ENCODE data around the gene NARS2. TPM values are rescaled to one million over a fixed set of nuclear protein-coding genes. Genes with fewer than 3 reads are reported as not detected.
"Not testable (repeated sequence)": the region's sequence is repeated elsewhere in the genome, so short reads cannot be mapped to it uniquely, and the experiment has no call there.

NARS2 gene
- total RNA-seq, 1 experiment from 2014 or later, result 33.2 TPM

- DNase-seq (ENCODE audit: extremely low read depth, low read depth), result no peak
Observed at GRCh38 chr11:78493413-78493975, 81.2 kb downstream of the NARS2 start.

GRCh38 chr11:78492973-78493372 lies 81.7 kb downstream of the NARS2 start:
- DNase-seq (ENCODE audit: extremely low read depth, low read depth), result no peak

- DNase-seq (ENCODE audit: extremely low read depth, low read depth), result no peak
Observed at GRCh38 chr11:78489184-78489583, 85.5 kb downstream of the NARS2 start.

- no peak for DNase-seq (ENCODE audit: extremely low read depth, low read depth)
Observed at GRCh38 chr11:78478536-78478935, 96.1 kb downstream of the NARS2 start.

GRCh38 chr11:78476066-78476465 lies 98.6 kb downstream of the NARS2 start:
- no peak for DNase-seq (ENCODE audit: extremely low read depth, low read depth)

GRCh38 chr11:78474451-78474850 lies 100.2 kb downstream of the NARS2 start:
- DNase-seq (ENCODE audit: extremely low read depth, low read depth), result no peak

GRCh38 chr11:78472905-78473304 lies 101.8 kb downstream of the NARS2 start:
- no peak for DNase-seq (ENCODE audit: extremely low read depth, low read depth)

GRCh38 chr11:78472382-78472781 lies 102.3 kb downstream of the NARS2 start:
- no peak for DNase-seq (ENCODE audit: extremely low read depth, low read depth)

GRCh38 chr11:78470861-78471442 lies 103.7 kb downstream of the NARS2 start:
- no peak for DNase-seq (ENCODE audit: extremely low read depth, low read depth)

- DNase-seq (ENCODE audit: extremely low read depth, low read depth), result no peak
Observed at GRCh38 chr11:78469896-78470295, 104.8 kb downstream of the NARS2 start.

GRCh38 chr11:78467931-78468330 lies 106.7 kb downstream of the NARS2 start:
- DNase-seq (ENCODE audit: extremely low read depth, low read depth), result no peak

GRCh38 chr11:78467370-78467769 lies 107.3 kb downstream of the NARS2 start:
- DNase-seq (ENCODE audit: extremely low read depth, low read depth), result no peak

GRCh38 chr11:78465169-78465942 lies 109.3 kb downstream of the NARS2 start:
- DNase-seq (ENCODE audit: extremely low read depth, low read depth), result no peak

GRCh38 chr11:78464787-78465168 lies 109.9 kb downstream of the NARS2 start:
- DNase-seq (ENCODE audit: extremely low read depth, low read depth), result not testable (repeated sequence)

- no peak for DNase-seq (ENCODE audit: extremely low read depth, low read depth)
Observed at GRCh38 chr11:78460471-78460870, 114.2 kb downstream of the NARS2 start.

GRCh38 chr11:78459738-78460137 lies 114.9 kb downstream of the NARS2 start:
- DNase-seq (ENCODE audit: extremely low read depth, low read depth), result no peak

- DNase-seq (ENCODE audit: extremely low read depth, low read depth), result no peak
Observed at GRCh38 chr11:78457448-78457847, 117.2 kb downstream of the NARS2 start.

- no peak for DNase-seq (ENCODE audit: extremely low read depth, low read depth)
Observed at GRCh38 chr11:78453140-78453935, 121.3 kb downstream of the NARS2 start.

GRCh38 chr11:78451371-78452150 lies 123.1 kb downstream of the NARS2 start:
- no peak for DNase-seq (ENCODE audit: extremely low read depth, low read depth)

- no peak for DNase-seq (ENCODE audit: extremely low read depth, low read depth)
Observed at GRCh38 chr11:78450866-78451265, 123.8 kb downstream of the NARS2 start.

- DNase-seq (ENCODE audit: extremely low read depth, low read depth), result no peak
Observed at GRCh38 chr11:78449866-78450265, 124.8 kb downstream of the NARS2 start.
